HepG2 (cell line): ENCODE results near the gene ZBTB14. TPM values are rescaled to one million over a fixed set of nuclear protein-coding genes. Genes with fewer than 3 reads are reported as not detected.

Experiments used
- FOXA1 ChIP-seq, 2 experiments: fragments of 450-650 bp in 1 of 2; sonication (generic) in 1 of 2; formaldehyde crosslinking in 1 of 2; IDR thresholded peaks; 2 replicates each; pipeline versions ENCODE4 v1.4.0 to v1.6.1; 2016 to 2020; ENCODE audit warnings: missing genetic modification reagents in 1 of 2
- FOXP1 ChIP-seq, 2 experiments: fragments of 450-650 bp in 1 of 2; IDR thresholded peaks; 2 replicates each; pipeline ENCODE4 v1.6.1; 2017 to 2018; ENCODE audit warnings: antibody characterized with exemption in 1 of 2
- HNF4A ChIP-seq: sonication (generic); formaldehyde crosslinking; IDR thresholded peaks from 2 replicates; pipeline ENCODE4 v1.4.0; 2020; ENCODE audit warnings: missing genetic modification reagents
- MEF2D ChIP-seq: sonication (generic); formaldehyde crosslinking; IDR thresholded peaks from 2 replicates; pipeline ENCODE4 v1.5.1; 2020; ENCODE audit warnings: mild to moderate bottlenecking, missing genetic modification reagents
- NFKB2 ChIP-seq: sonication (generic); formaldehyde crosslinking; IDR thresholded peaks from 2 replicates; pipeline ENCODE4 v1.4.0; 2020; ENCODE audit warnings: missing genetic modification reagents, borderline replicate concordance
- NONO ChIP-seq, 2 experiments: fragments of 450-650 bp in 1 of 2; sonication (generic) in 1 of 2; formaldehyde crosslinking in 1 of 2; IDR thresholded peaks in 1 of 2; conservative IDR thresholded peaks in 1 of 2; 2 replicates each; pipeline versions ENCODE4 v1.6.1 to v1.8.0; 2017 to 2022; ENCODE audit warnings: mild to moderate bottlenecking in 1 of 2, missing genetic modification reagents in 1 of 2, moderate library complexity in 1 of 2
- PCBP1 ChIP-seq: fragments of 200-400 bp; formaldehyde crosslinking; IDR thresholded peaks from 2 replicates; pipeline ENCODE4 v1.6.1; 2017; ENCODE audit warnings: mild to moderate bottlenecking, low read depth, low read length, borderline replicate concordance
- POGZ ChIP-seq: sonication (generic); formaldehyde crosslinking; IDR thresholded peaks from 2 replicates; pipeline ENCODE4 v1.4.0; 2020; ENCODE audit warnings: mild to moderate bottlenecking, missing genetic modification reagents
- RERE ChIP-seq: IDR thresholded peaks from 2 replicates; pipeline ENCODE4 v1.6.1; 2016; ENCODE audit warnings: low read depth, missing genetic modification reagents, missing compliant biosample characterization
- SIX1 ChIP-seq: sonication (generic); formaldehyde crosslinking; IDR thresholded peaks from 2 replicates; pipeline ENCODE4 v1.4.0; 2020; ENCODE audit warnings: missing genetic modification reagents, borderline replicate concordance
- SKI ChIP-seq: fragments of 450-650 bp; IDR thresholded peaks from one replicate; pipeline ENCODE4 v1.6.1; 2018; ENCODE audit warnings: mild to moderate bottlenecking; ENCODE audit not compliant: partially characterized antibody
- SOX5 ChIP-seq: IDR thresholded peaks from 2 replicates; pipeline ENCODE4 v1.6.1; 2016; ENCODE audit warnings: borderline replicate concordance
- ZFP62 ChIP-seq: sonication (generic); formaldehyde crosslinking; IDR thresholded peaks from 2 replicates; pipeline ENCODE4 v1.4.0; 2020; ENCODE audit warnings: missing genetic modification reagents
- ZFY ChIP-seq: sonication (generic); formaldehyde crosslinking; IDR thresholded peaks from 2 replicates; pipeline ENCODE4 v1.4.0; 2020; ENCODE audit warnings: missing genetic modification reagents
- ZNF142 ChIP-seq: sonication (generic); formaldehyde crosslinking; IDR thresholded peaks from 2 replicates; pipeline ENCODE4 v1.4.0; 2020; ENCODE audit warnings: missing genetic modification reagents
- ZNF460 ChIP-seq: sonication (generic); formaldehyde crosslinking; IDR thresholded peaks from 2 replicates; pipeline ENCODE4 v1.5.1; 2020; ENCODE audit warnings: missing genetic modification reagents, mild to moderate bottlenecking, borderline replicate concordance
- ZNF564 ChIP-seq: sonication (generic); formaldehyde crosslinking; IDR thresholded peaks from 2 replicates; pipeline ENCODE4 v1.8.1; 2023; ENCODE audit warnings: mild to moderate bottlenecking, missing genetic modification reagents
- ZNF616 ChIP-seq: sonication (generic); formaldehyde crosslinking; IDR thresholded peaks from 2 replicates; pipeline ENCODE4 v1.5.0; 2020; ENCODE audit warnings: low read depth, mild to moderate bottlenecking, missing genetic modification reagents
- ZSCAN9 ChIP-seq: IDR thresholded peaks from 2 replicates; pipeline ENCODE4 v1.6.1; 2016; ENCODE audit warnings: borderline replicate concordance
- polyA plus RNA-seq, 8 experiments: library from polyadenylated mRNA; depleted of rRNA in 3 of 8; stranded (reverse) in 7 of 8; unstranded in 1 of 8; fragments of >200 nt; fragmentation: Illumina TruSeq in 4 of 8; extraction: Trizol in 4 of 8; gene quantifications; 2 replicates each; pipeline versions ENCODE4 v1.2.1 to v1.2.3, GENCODE V29; 2011 to 2016; ENCODE audit warnings: low read depth in 4 of 8, missing spikeins in 1 of 8, mixed read lengths in 1 of 8; ENCODE audit not compliant: insufficient read depth in 1 of 8
- total RNA-seq, 5 experiments: library from RNA; depleted of rRNA; stranded (reverse); fragments of >200 nt; fragmentation: Illumina TruSeq; extraction: Trizol; gene quantifications; 2 replicates each; pipeline ENCODE4 v1.2.3, GENCODE V29; 2016; ENCODE audit warnings: low read depth in 1 of 5

Gene ZBTB14
- total and polyA plus RNA-seq, 2 of the 13 experiments (the other 11 are each of a cell fraction or from before 2014, with no cell fraction given): 8.0 to 14.4 TPM

- TF ChIP-seq PCBP1 (no peak), MEF2D (CRISPR knock-in tag) (peak; percentile 98), ZNF460 (CRISPR knock-in tag) (no peak), ZSCAN9 (CRISPR knock-in tag) (0 out of 2 replicates have a peak, but pooled peaks have one; percentile 18), NFKB2 (CRISPR knock-in tag) (no peak), NONO (IDR thresholded peaks at IDR 0.05) (no peak), NONO (CRISPR knock-in tag; conservative IDR thresholded peaks at IDR 0.05) (0 out of 2 replicates have a peak, but pooled peaks have one; percentile 28), SKI (no peak), ZNF564 (CRISPR knock-in tag) (0 out of 2 replicates have a peak, but pooled peaks have one; percentile 28), POGZ (CRISPR knock-in tag) (no peak), FOXP1 (IDR thresholded peaks at IDR 0.05) (0 out of 2 replicates have a peak, but pooled peaks have one; percentile 30), FOXP1 (CRISPR knock-in tag; IDR thresholded peaks at IDR 0.05) (peak; percentile 78), HNF4A (CRISPR knock-in tag) (peak; percentile 75), ZNF616 (CRISPR knock-in tag) (no peak), RERE (CRISPR knock-in tag) (peak; percentile 44; the same call in 1 of the 2 replicates), SOX5 (CRISPR knock-in tag) (peak; percentile 90), SIX1 (CRISPR knock-in tag) (0 out of 2 replicates have a peak, but pooled peaks have one; percentile 28), ZFY (CRISPR knock-in tag) (no peak), ZFP62 (CRISPR knock-in tag) (no peak), FOXA1 (IDR thresholded peaks at IDR 0.05) (no peak), FOXA1 (CRISPR knock-in tag; IDR thresholded peaks at IDR 0.05) (peak; percentile 64), ZNF142 (no peak)
Measured at GRCh38 chr18:5339202-5339834, 43.8 kb upstream of the ZBTB14 start (continued).
